C4-2B (cell line): ENCODE results near the gene ATP2B2.

Experiments
- ZFX ChIP-seq: fragments of 450-650 bp; IDR thresholded peaks from 2 replicates; pipeline ENCODE4 v1.6.1; 2017
- TF ChIP-seq, protein P1 (sequence below): fragments of 450-650 bp; conservative IDR thresholded peaks from 2 replicates; pipeline ENCODE4 v1.5.1; 2017; ENCODE audit warnings: mild to moderate bottlenecking

- TF ChIP-seq, protein P1, sequence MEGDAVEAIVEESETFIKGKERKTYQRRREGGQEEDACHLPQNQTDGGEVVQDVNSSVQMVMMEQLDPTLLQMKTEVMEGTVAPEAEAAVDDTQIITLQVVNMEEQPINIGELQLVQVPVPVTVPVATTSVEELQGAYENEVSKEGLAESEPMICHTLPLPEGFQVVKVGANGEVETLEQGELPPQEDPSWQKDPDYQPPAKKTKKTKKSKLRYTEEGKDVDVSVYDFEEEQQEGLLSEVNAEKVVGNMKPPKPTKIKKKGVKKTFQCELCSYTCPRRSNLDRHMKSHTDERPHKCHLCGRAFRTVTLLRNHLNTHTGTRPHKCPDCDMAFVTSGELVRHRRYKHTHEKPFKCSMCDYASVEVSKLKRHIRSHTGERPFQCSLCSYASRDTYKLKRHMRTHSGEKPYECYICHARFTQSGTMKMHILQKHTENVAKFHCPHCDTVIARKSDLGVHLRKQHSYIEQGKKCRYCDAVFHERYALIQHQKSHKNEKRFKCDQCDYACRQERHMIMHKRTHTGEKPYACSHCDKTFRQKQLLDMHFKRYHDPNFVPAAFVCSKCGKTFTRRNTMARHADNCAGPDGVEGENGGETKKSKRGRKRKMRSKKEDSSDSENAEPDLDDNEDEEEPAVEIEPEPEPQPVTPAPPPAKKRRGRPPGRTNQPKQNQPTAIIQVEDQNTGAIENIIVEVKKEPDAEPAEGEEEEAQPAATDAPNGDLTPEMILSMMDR = no peak
- no peak for TF ChIP-seq ZFX
Measured at GRCh38 chr3:10529809-10530208, 24.4 kb upstream of the ATP2B2 start.
